Naive thymus-derived CD4-positive, alpha-beta T cell (primary cell): ENCODE results near the gene HDAC4. TPM values are rescaled to one million over a fixed set of nuclear protein-coding genes. Genes with fewer than 3 reads are reported as not detected.
A peak's percentile ranks its signal among the peaks of the same experiment; 100 is the strongest.

Experiments
- ATAC-seq: fragments of 150-1000 bp; cut with Tn5 transposase; 2 replicates; pipeline ENCODE4 v1.10.0; 2021; ENCODE audit warnings: mild to moderate bottlenecking, moderate library complexity
- CTCF ChIA-PET: fragments of 350-600 bp; sonication (Branson Sonifier 250); formaldehyde crosslinking; loops from one replicate; lab custom pipeline; 2021; ENCODE audit warnings: antibody characterized with exemption; lab: Charles Lee
- POLR2A ChIA-PET: fragments of 350-600 bp; sonication (Branson Sonifier 250); formaldehyde crosslinking; loops from one replicate; lab custom pipeline; 2021; ENCODE audit warnings: antibody characterized with exemption, inconsistent platforms; lab: Charles Lee
- DNase-seq, 9 donors: peaks; one replicate each; pipeline versions ENCODE4 v3.0.0 to v3.0.0-alpha.2; 2020 to 2022; ENCODE audit warnings: mixed read lengths in 1 of 9
- H3K27ac ChIP-seq: one replicate; pipeline ENCODE4 v1.7.0; 2013; ENCODE audit warnings: mild to moderate bottlenecking, low read depth, low read length, moderate library complexity
- H3K27me3 ChIP-seq, 2 donors: one replicate each; pipeline ENCODE4 v1.7.0; 2013; ENCODE audit warnings: low read length in 2 of 2, mild to moderate bottlenecking in 2 of 2, moderate library complexity in 2 of 2; ENCODE audit not compliant: control insufficient read depth in 2 of 2, insufficient read depth in 2 of 2
- H3K36me3 ChIP-seq, 3 experiments: 1 replicate in 2 of 3; 2 replicates in 1 of 3; pipeline ENCODE4 v1.7.0; 2013; ENCODE audit warnings: low read length in 3 of 3, mild to moderate bottlenecking in 3 of 3, moderate library complexity in 1 of 3; ENCODE audit not compliant: insufficient read depth in 3 of 3, control insufficient read depth in 2 of 3
- H3K4me1 ChIP-seq, 2 donors: one replicate each; pipeline ENCODE4 v1.7.0; 2013; ENCODE audit warnings: low read length in 2 of 2, mild to moderate bottlenecking in 2 of 2, moderate library complexity in 1 of 2; ENCODE audit not compliant: control insufficient read depth in 2 of 2, insufficient read depth in 2 of 2
- H3K4me3 ChIP-seq: 2 replicates; pipeline ENCODE4 v1.7.0; 2013; ENCODE audit warnings: mild to moderate bottlenecking, low read length
- H3K9me3 ChIP-seq, 3 experiments: 1 replicate in 2 of 3; 2 replicates in 1 of 3; pipeline ENCODE4 v1.7.0; 2013; ENCODE audit warnings: low read length in 3 of 3; ENCODE audit not compliant: control insufficient read depth in 2 of 3
- H3K27ac Mint-ChIP-seq, 9 donors: one replicate each; pipeline ENCODE4 v1.8.0; 2020 to 2022; ENCODE audit warnings: mixed read lengths in 9 of 9, mild to moderate bottlenecking in 8 of 9, moderate library complexity in 5 of 9, inconsistent platforms in 2 of 9
- H3K27me3 Mint-ChIP-seq, 5 donors: one replicate each; pipeline ENCODE4 v1.8.0; 2021 to 2022; ENCODE audit warnings: mixed read lengths in 5 of 5, mild to moderate bottlenecking in 1 of 5
- H3K36me3 Mint-ChIP-seq, 5 donors: one replicate each; pipeline ENCODE4 v1.8.0; 2020 to 2022; ENCODE audit warnings: mixed read lengths in 5 of 5, mild to moderate bottlenecking in 3 of 5, inconsistent platforms in 1 of 5
- H3K4me1 Mint-ChIP-seq, 7 donors: one replicate each; pipeline ENCODE4 v1.8.0; 2020 to 2022; ENCODE audit warnings: mixed read lengths in 7 of 7, mild to moderate bottlenecking in 3 of 7, inconsistent platforms in 1 of 7
- H3K4me3 Mint-ChIP-seq, 10 donors: one replicate each; pipeline ENCODE4 v1.8.0; 2020 to 2022; ENCODE audit warnings: mild to moderate bottlenecking in 10 of 10, mixed read lengths in 10 of 10, moderate library complexity in 6 of 10, inconsistent platforms in 2 of 10
- H3K9me3 Mint-ChIP-seq, 11 donors: one replicate each; pipeline ENCODE4 v1.8.0; 2020 to 2022; ENCODE audit warnings: mixed read lengths in 11 of 11, mild to moderate bottlenecking in 4 of 11, inconsistent platforms in 1 of 11, moderate library complexity in 1 of 11
- intact Hi-C, 2 donors: fragments of 100-400 bp; cut with micrococcal nuclease; formaldehyde crosslinking; loops; one replicate each; pipeline ENCODE4 v1.15.1; 2023
- polyA plus RNA-seq, 2 donors: library from polyadenylated mRNA; unstranded; fragments of 300-500 nt; fragmentation: Illumina TruSeq; gene quantifications; one replicate each; pipeline ENCODE4 v1.2.3, GENCODE V29; 2021
- total RNA-seq, 6 experiments: library from RNA in 5 of 6; stranded (reverse) in 5 of 6; gene quantifications; 1 replicate in 5 of 6; 2 replicates in 1 of 6; pipeline ENCODE4 v1.2.3 and lab custom pipeline; 2021 to 2026

The HDAC4 gene
- total and polyA plus RNA-seq, 7 experiments from 2014 or later: 7.4 to 101 (median 55.3) TPM

- CTCF ChIA-PET: interaction anchor here (0.6 kb wide), 1 partner anchor 35 kb away, joined by 4 read pairs; no protein-coding TSS in a partner anchor
- H3K4me3 Mint-ChIP-seq: no peak overlapping the region
Measured at GRCh38 chr2:239392688-239393387, 8.0 kb downstream of the HDAC4 start.

GRCh38 chr2:239392072-239392357 is 8.8 kb downstream of the HDAC4 start:
- Histone ChIP-seq H3K27me3 (no peaks in the 10 kb centered on the region), H3K9me3 (no peaks in the 10 kb centered on the region), H3K4me1 (no peaks in the 10 kb centered on the region), H3K27ac (no peak overlapping the region), H3K36me3 (peaks cover 0 to 9% (median 0%) of the 10 kb centered on the region in 3 experiments), H3K4me3 (no peak overlapping the region)
- intact Hi-C loops: loop anchor here in 1 of 2 donors (10.0 kb wide), 1 partner anchor 247 kb away; no protein-coding TSS in a partner anchor
- H3K4me3 Mint-ChIP-seq: no peak overlapping the region
- H3K4me1 Mint-ChIP-seq: peaks cover 13 to 36% (median 27%) of the 10 kb centered on the region in 7 donors
- CTCF ChIA-PET: interaction anchor here (1.0 kb wide), 1 partner anchor 124 kb away, joined by 5 read pairs; no protein-coding TSS in a partner anchor
- H3K27me3 Mint-ChIP-seq: no peaks in the 10 kb centered on the region
- POLR2A ChIA-PET: interaction anchor here (0.7 to 2.0 kb wide), 3 partner anchors 64 to 125 kb away, joined by 5 to 7 read pairs (median 5); no protein-coding TSS in a partner anchor
- ATAC-seq (no peak), DNase-seq (no peak)
- no peaks in the 10 kb centered on the region for H3K9me3 Mint-ChIP-seq
- no peak overlapping the region for H3K27ac Mint-ChIP-seq
- peaks cover 0 to 24% (median 5%) of the 10 kb centered on the region in 5 donors for H3K36me3 Mint-ChIP-seq

More at GRCh38 chr2:239392688-239393387, 8.0 kb downstream of the HDAC4 start:
- H3K9me3 ChIP-seq: no peaks in the 10 kb centered on the region
- H3K27me3 Mint-ChIP-seq: no peaks in the 10 kb centered on the region
- H3K4me1 ChIP-seq: peaks cover 4 to 8% of the 10 kb centered on the region in 2 donors
- H3K36me3 Mint-ChIP-seq: peaks cover 0 to 22% (median 6%) of the 10 kb centered on the region in 5 donors
- no peaks in the 10 kb centered on the region for H3K9me3 Mint-ChIP-seq
- no peaks in the 10 kb centered on the region for H3K27me3 ChIP-seq
- peak overlapping the region in 2 of 9 donors; percentile 53 to 61 for H3K27ac Mint-ChIP-seq
- H3K4me3 ChIP-seq: no peak overlapping the region
- POLR2A ChIA-PET: interaction anchor here (1.4 to 2.0 kb wide), 2 partner anchors 65 to 126 kb away, joined by 5 to 7 read pairs; no protein-coding TSS in a partner anchor
- no peak overlapping the region for H3K27ac ChIP-seq
- peaks cover 0 to 8% (median 0%) of the 10 kb centered on the region in 3 experiments for H3K36me3 ChIP-seq
- H3K4me1 Mint-ChIP-seq: peaks cover 15 to 43% (median 35%) of the 10 kb centered on the region in 7 donors
- intact Hi-C loops: loop anchor here in 1 of 2 donors (10.0 kb wide), 1 partner anchor 248 kb away; no protein-coding TSS in a partner anchor
- ATAC-seq: no peak
- DNase-seq: no peak

- CTCF ChIA-PET: interaction anchor here (1.0 kb wide), 1 partner anchor 124 kb away, joined by 5 read pairs; no protein-coding TSS in a partner anchor
- Mint-ChIP-seq H3K4me3 (peak overlapping the region in 1 of 10 donors; percentile 17), H3K9me3 (no peaks in the 10 kb centered on the region), H3K4me1 (peaks cover 13 to 36% (median 23%) of the 10 kb centered on the region in 7 donors), H3K36me3 (peaks cover 0 to 29% (median 6%) of the 10 kb centered on the region in 5 donors), H3K27me3 (no peaks in the 10 kb centered on the region), H3K27ac (peak overlapping the region in 1 of 9 donors; percentile 44)
- no peak for ATAC-seq
- POLR2A ChIA-PET: interaction anchor here (0.7 to 2.0 kb wide), 3 partner anchors 63 to 124 kb away, joined by 5 to 7 read pairs (median 5); no protein-coding TSS in a partner anchor
- H3K27ac ChIP-seq: no peak overlapping the region
- no peaks in the 10 kb centered on the region for H3K27me3 ChIP-seq
- no peaks in the 10 kb centered on the region for H3K9me3 ChIP-seq
- H3K4me1 ChIP-seq: no peaks in the 10 kb centered on the region
- peaks cover 0 to 9% (median 0%) of the 10 kb centered on the region in 3 experiments for H3K36me3 ChIP-seq
- no peak overlapping the region for H3K4me3 ChIP-seq
- DNase-seq: no peak
- intact Hi-C loops: loop anchor here in 1 of 2 donors (10.0 kb wide), 1 partner anchor 247 kb away; no protein-coding TSS in a partner anchor
Measured at GRCh38 chr2:239391286-239392071, 9.3 kb downstream of the HDAC4 start.

- Mint-ChIP-seq H3K27ac (no peak overlapping the region), H3K9me3 (no peaks in the 10 kb centered on the region), H3K36me3 (peaks cover 0 to 36% (median 6%) of the 10 kb centered on the region in 5 donors), H3K4me1 (peaks cover 12 to 41% (median 23%) of the 10 kb centered on the region in 7 donors), H3K4me3 (no peak overlapping the region), H3K27me3 (no peaks in the 10 kb centered on the region)
- intact Hi-C loops: loop anchor here in 1 of 2 donors (10.0 kb wide), 1 partner anchor 246 kb away; no protein-coding TSS in a partner anchor
- DNase-seq (no peak), ATAC-seq (no peak)
- no peaks in the 10 kb centered on the region for H3K27me3 ChIP-seq
- H3K27ac ChIP-seq: no peak overlapping the region
- peaks cover 0 to 9% (median 0%) of the 10 kb centered on the region in 3 experiments for H3K36me3 ChIP-seq
- no peak overlapping the region for H3K4me3 ChIP-seq
- ChIA-PET POLR2A (no interaction called here), CTCF (no interaction called here)
- H3K4me1 ChIP-seq: no peaks in the 10 kb centered on the region
- no peaks in the 10 kb centered on the region for H3K9me3 ChIP-seq
Measured at GRCh38 chr2:239390546-239391285, 10.1 kb downstream of the HDAC4 start.

GRCh38 chr2:239389414-239390329 is 11.1 kb downstream of the HDAC4 start:
- H3K9me3 Mint-ChIP-seq: no peaks in the 10 kb centered on the region
- H3K36me3 Mint-ChIP-seq: peaks cover 0 to 36% (median 6%) of the 10 kb centered on the region in 5 donors
- Histone ChIP-seq H3K27me3 (no peaks in the 10 kb centered on the region), H3K4me3 (no peak overlapping the region), H3K36me3 (peaks cover 0 to 9% (median 0%) of the 10 kb centered on the region in 3 experiments), H3K27ac (no peak overlapping the region), H3K4me1 (no peaks in the 10 kb centered on the region), H3K9me3 (no peaks in the 10 kb centered on the region)
- no peak for ATAC-seq
- H3K4me1 Mint-ChIP-seq: peaks cover 8 to 33% (median 17%) of the 10 kb centered on the region in 7 donors
- no peak overlapping the region for H3K27ac Mint-ChIP-seq
- H3K27me3 Mint-ChIP-seq: no peaks in the 10 kb centered on the region
- H3K4me3 Mint-ChIP-seq: no peak overlapping the region
- ChIA-PET POLR2A (interaction anchor here (0.6 to 2.2 kb wide), 2 partner anchors 8 to 93 kb away, joined by 3 to 9 read pairs; no protein-coding TSS in a partner anchor), CTCF (interaction anchor here (0.5 kb wide), 1 partner anchor 158 kb away, joined by 4 read pairs; no protein-coding TSS in a partner anchor)
- DNase-seq: no peak
- intact Hi-C loops: loop anchor here in 1 of 2 donors (10.0 kb wide), 1 partner anchor 245 kb away; no protein-coding TSS in a partner anchor
